Activated CD4-positive, alpha-beta T cell treated with anti-CD3 and anti-CD28 coated beads for 24 hours (primary cell): ENCODE measurements around the gene CYSRT1.

Source experiments
- DNase-seq, 2 donors: peaks; one replicate each; pipeline ENCODE4 v3.0.0-alpha.2; 2020; ENCODE audit warnings: low read depth in 2 of 2

Gene CYSRT1

GRCh38 chr9:137224830-137225694 lies at the start of gene CYSRT1:
CYSRT1 (plus strand) TSS chr9:137225174; CDS start chr9:137225622, 448 bp downstream.
- no peak for DNase-seq

- no peak for DNase-seq
Measured at GRCh38 chr9:137175345-137175961, 49.5 kb upstream of the CYSRT1 start.

- no peak for DNase-seq
Measured at GRCh38 chr9:137176302-137177182, 48.4 kb upstream of the CYSRT1 start.

- DNase-seq = no peak
Measured at GRCh38 chr9:137178201-137178938, 46.6 kb upstream of the CYSRT1 start.

- DNase-seq = no peak
Measured at GRCh38 chr9:137178939-137179630, 45.9 kb upstream of the CYSRT1 start.

GRCh38 chr9:137179761-137180160 lies 45.2 kb upstream of the CYSRT1 start:
- DNase-seq = no peak

- DNase-seq = no peak
Measured at GRCh38 chr9:137180491-137180890, 44.5 kb upstream of the CYSRT1 start.

- no peak for DNase-seq
Measured at GRCh38 chr9:137181680-137182079, 43.3 kb upstream of the CYSRT1 start.

- no peak for DNase-seq
Measured at GRCh38 chr9:137182836-137183235, 42.1 kb upstream of the CYSRT1 start.

GRCh38 chr9:137183980-137184595 lies 40.9 kb upstream of the CYSRT1 start:
- no peak for DNase-seq

- DNase-seq = no peak
Measured at GRCh38 chr9:137184881-137185660, 39.9 kb upstream of the CYSRT1 start.

GRCh38 chr9:137185921-137186320 lies 39.1 kb upstream of the CYSRT1 start:
- DNase-seq = no peak

- no peak for DNase-seq
Measured at GRCh38 chr9:137186385-137186784, 38.6 kb upstream of the CYSRT1 start.

- no peak for DNase-seq
Measured at GRCh38 chr9:137187386-137187785, 37.6 kb upstream of the CYSRT1 start.

GRCh38 chr9:137188086-137188489 lies 36.9 kb upstream of the CYSRT1 start:
- DNase-seq = no peak

- peak; percentile 88 to 90 for DNase-seq
Measured at GRCh38 chr9:137188490-137189296, 36.3 kb upstream of the CYSRT1 start, which contains the start of the genes ANAPC2 and SSNA1. ANAPC2 (minus strand) TSS chr9:137188560; CDS start chr9:137188532, 28 bp downstream. SSNA1 (plus strand) TSS chr9:137188676; CDS start chr9:137188727, 51 bp downstream.

GRCh38 chr9:137189297-137190295 lies 35.4 kb upstream of the CYSRT1 start:
- no peak for DNase-seq
